Activated CD4-positive, alpha-beta T cell treated with anti-CD3 and anti-CD28 coated beads, Interleukin-2, amount 50 U/mL, for 4 hours (primary cell): ENCODE measurements around the gene PAM.
"Not testable (repeated sequence)": the region's sequence is repeated elsewhere in the genome, so short reads cannot be mapped to it uniquely, and the experiment has no call there.

Source experiments
- DNase-seq, 2 experiments: peaks; one replicate each; pipeline ENCODE4 v3.0.0-alpha.2; 2020

PAM gene

GRCh38 chr5:102753889-102754766 is 977 bp upstream of the PAM start:
- peak in 1 of 2 experiments; percentile 11 for DNase-seq

GRCh38 chr5:102755686-102756371 is 724 bp downstream of the PAM start:
- DNase-seq, result peak; percentile 65 to 73

GRCh38 chr5:102758576-102758975 is 3.5 kb downstream of the PAM start:
- DNase-seq, result no peak

GRCh38 chr5:102759289-102759688 is 4.2 kb downstream of the PAM start:
- no peak for DNase-seq

- DNase-seq, result no peak
These were observed 4.6 kb downstream of the PAM start for GRCh38 chr5:102759700-102760099.

- no peak for DNase-seq
These were observed 5.7 kb downstream of the PAM start for GRCh38 chr5:102760815-102761214.

GRCh38 chr5:102762095-102762534 is 7.0 kb downstream of the PAM start:
- no peak for DNase-seq

- DNase-seq, result no peak
These were observed 7.6 kb downstream of the PAM start for GRCh38 chr5:102762562-102763227.

- no peak for DNase-seq
These were observed 8.6 kb downstream of the PAM start for GRCh38 chr5:102763734-102764133.

- no peak for DNase-seq
These were observed 9.4 kb downstream of the PAM start for GRCh38 chr5:102764381-102765004.

- no peak for DNase-seq
These were observed 10.2 kb downstream of the PAM start for GRCh38 chr5:102765350-102765749.

GRCh38 chr5:102766295-102767090 is 11.4 kb downstream of the PAM start:
- DNase-seq, result no peak

- DNase-seq, result no peak
These were observed 12.8 kb downstream of the PAM start for GRCh38 chr5:102767862-102768261.

GRCh38 chr5:102770803-102771202 is 15.7 kb downstream of the PAM start:
- no peak for DNase-seq

GRCh38 chr5:102771435-102771834 is 16.3 kb downstream of the PAM start:
- DNase-seq, result no peak

- no peak for DNase-seq
These were observed 17.2 kb downstream of the PAM start for GRCh38 chr5:102772273-102772672.

GRCh38 chr5:102773133-102773532 is 18.0 kb downstream of the PAM start:
- no peak for DNase-seq

- DNase-seq, result not testable (repeated sequence)
These were observed 20.7 kb downstream of the PAM start for GRCh38 chr5:102775756-102776155.

- DNase-seq, result no peak
These were observed 22.0 kb downstream of the PAM start for GRCh38 chr5:102777099-102777498.

GRCh38 chr5:102778478-102778877 is 23.4 kb downstream of the PAM start:
- no peak for DNase-seq

GRCh38 chr5:102781359-102781758 is 26.3 kb downstream of the PAM start:
- no peak for DNase-seq

- no peak for DNase-seq
These were observed 26.7 kb downstream of the PAM start for GRCh38 chr5:102781786-102782185.
